ENCODE data around the gene CCDC159.

The CCDC159 gene

GRCh38 chr19:11383706-11384048 is 37.4 kb downstream of the CCDC159 start:
- peak overlapping the region; percentile 73 for H3K4me3 ChIP-seq (ENCODE audit: low read depth, low read length)
- TF ChIP-seq CTCF (IDR thresholded peaks at IDR 0.05; ENCODE audit: low read depth, low read length), result no peak
- H3K4me1 ChIP-seq, result no peaks in the 10 kb centered on the region
- H3K27me3 ChIP-seq, result no peaks in the 10 kb centered on the region
- no peak for DNase-seq
- H3K36me3 ChIP-seq, result no peaks in the 10 kb centered on the region
- no peaks in the 10 kb centered on the region for H3K9me3 ChIP-seq

- H3K36me3 ChIP-seq, result no peaks in the 10 kb centered on the region
- no peak for TF ChIP-seq CTCF (IDR thresholded peaks at IDR 0.05; ENCODE audit: low read depth, low read length)
Measured at GRCh38 chr19:11384778-11385129, 38.4 kb downstream of the CCDC159 start.

GRCh38 chr19:11387162-11388034 is 41.1 kb downstream of the CCDC159 start:
- H3K9me3 ChIP-seq, result no peaks in the 10 kb centered on the region
- no peaks in the 10 kb centered on the region for H3K36me3 ChIP-seq
- H3K27me3 ChIP-seq, result no peaks in the 10 kb centered on the region
- DNase-seq, result no peak
- H3K4me3 ChIP-seq (ENCODE audit: low read depth, low read length), result no peak overlapping the region
- no peak for TF ChIP-seq CTCF (IDR thresholded peaks at IDR 0.05; ENCODE audit: low read depth, low read length)
- no peaks in the 10 kb centered on the region for H3K4me1 ChIP-seq

More at GRCh38 chr19:11384778-11385129, 38.4 kb downstream of the CCDC159 start:
- H3K4me1 ChIP-seq, result no peaks in the 10 kb centered on the region
- H3K27me3 ChIP-seq, result no peaks in the 10 kb centered on the region
- DNase-seq, result no peak
- no peaks in the 10 kb centered on the region for H3K9me3 ChIP-seq
- H3K4me3 ChIP-seq (ENCODE audit: low read depth, low read length), result no peak overlapping the region

GRCh38 chr19:11390359-11390758 is 44.0 kb downstream of the CCDC159 start:
- Histone ChIP-seq H3K36me3 (no peaks in the 10 kb centered on the region), H3K9me3 (no peaks in the 10 kb centered on the region), H3K4me3 (ENCODE audit: low read depth, low read length) (no peak overlapping the region), H3K27me3 (no peaks in the 10 kb centered on the region), H3K4me1 (no peaks in the 10 kb centered on the region)
- DNase-seq, result no peak
- no peak for TF ChIP-seq CTCF (IDR thresholded peaks at IDR 0.05; ENCODE audit: low read depth, low read length)

GRCh38 chr19:11390933-11391680 is 44.8 kb downstream of the CCDC159 start:
- Histone ChIP-seq H3K36me3 (no peaks in the 10 kb centered on the region), H3K4me1 (no peaks in the 10 kb centered on the region), H3K4me3 (ENCODE audit: low read depth, low read length) (no peak overlapping the region), H3K9me3 (no peaks in the 10 kb centered on the region), H3K27me3 (no peaks in the 10 kb centered on the region)
- no peak for TF ChIP-seq CTCF (IDR thresholded peaks at IDR 0.05; ENCODE audit: low read depth, low read length)
- no peak for DNase-seq

GRCh38 chr19:11397089-11397610 is 50.8 kb downstream of the CCDC159 start:
- no peaks in the 10 kb centered on the region for H3K36me3 ChIP-seq

More at GRCh38 chr19:11397089-11397610, 50.8 kb downstream of the CCDC159 start:
- no peak for DNase-seq
- no peak for TF ChIP-seq CTCF (IDR thresholded peaks at IDR 0.05; ENCODE audit: low read depth, low read length)
- Histone ChIP-seq H3K4me1 (no peaks in the 10 kb centered on the region), H3K27me3 (no peaks in the 10 kb centered on the region), H3K9me3 (no peaks in the 10 kb centered on the region), H3K4me3 (ENCODE audit: low read depth, low read length) (no peak overlapping the region)
